ENCODE data around the gene LPCAT3.

Gene LPCAT3

DNA sequence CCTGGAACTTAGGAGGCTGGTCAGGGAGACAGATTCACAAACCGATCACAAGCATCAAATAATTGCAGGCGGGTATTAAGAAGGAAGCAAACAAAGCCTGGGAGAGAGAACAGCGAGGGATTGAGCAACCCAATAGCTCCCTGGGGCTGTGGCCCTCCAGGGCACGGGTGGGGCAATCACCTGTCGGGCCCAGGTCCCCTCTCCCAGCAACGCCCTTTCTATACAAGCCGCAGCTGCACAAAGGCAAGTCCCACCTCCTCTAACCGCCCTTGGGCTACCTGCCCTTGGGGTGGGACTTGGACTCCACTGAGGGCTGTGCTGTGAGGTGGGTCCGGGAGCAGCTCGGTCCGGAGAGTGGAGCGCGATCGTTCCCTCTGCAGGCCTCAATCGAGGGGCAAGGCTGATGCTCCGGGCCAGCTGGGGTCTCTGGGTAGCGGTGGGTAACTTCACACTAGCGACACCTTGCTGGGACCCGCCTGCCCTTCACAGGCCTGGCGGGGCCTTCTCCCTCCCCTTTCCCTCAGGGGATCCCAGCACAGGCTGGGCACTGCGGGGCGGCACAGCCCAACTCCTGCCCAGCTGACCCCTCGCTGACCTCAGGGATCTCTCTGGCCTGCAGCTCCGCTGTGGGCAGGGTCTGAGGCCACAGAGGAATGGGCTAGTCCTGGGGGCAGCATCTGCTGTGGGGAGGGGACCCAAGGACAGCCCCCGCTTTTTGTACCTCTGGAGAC lies 55.8 kb downstream of the LPCAT3 start:
- no peak for DNase-seq

DNA sequence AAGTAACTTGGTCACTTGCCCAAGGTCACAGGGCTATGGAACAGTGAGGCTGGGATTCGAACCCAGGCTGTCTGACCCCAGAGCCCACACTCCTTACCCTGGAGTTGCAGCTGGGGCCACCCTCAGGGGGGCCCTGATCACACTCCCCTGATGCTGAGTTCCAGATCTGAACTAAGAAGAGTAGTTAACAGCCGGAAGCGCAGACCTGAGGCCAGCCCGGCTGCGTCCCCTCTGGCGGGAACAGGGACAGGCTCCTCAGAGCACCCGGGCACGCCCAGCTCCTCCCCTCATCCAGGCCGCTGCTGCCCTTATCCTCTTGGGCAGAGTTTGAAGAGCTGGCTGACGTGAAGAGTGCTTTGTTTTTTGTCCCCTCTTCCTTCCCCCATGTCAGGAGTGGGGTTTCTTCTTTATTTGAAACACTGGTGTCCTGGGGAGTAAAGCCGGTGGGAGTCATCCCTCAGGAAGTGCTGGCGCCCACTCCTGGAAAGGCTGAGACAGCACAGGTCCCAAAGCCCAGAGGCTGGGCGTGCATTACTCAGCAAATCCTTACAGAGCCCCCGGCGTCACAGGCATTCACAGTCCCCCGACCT lies 56.5 kb downstream of the LPCAT3 start:
- DNase-seq: peak; percentile 54

DNA sequence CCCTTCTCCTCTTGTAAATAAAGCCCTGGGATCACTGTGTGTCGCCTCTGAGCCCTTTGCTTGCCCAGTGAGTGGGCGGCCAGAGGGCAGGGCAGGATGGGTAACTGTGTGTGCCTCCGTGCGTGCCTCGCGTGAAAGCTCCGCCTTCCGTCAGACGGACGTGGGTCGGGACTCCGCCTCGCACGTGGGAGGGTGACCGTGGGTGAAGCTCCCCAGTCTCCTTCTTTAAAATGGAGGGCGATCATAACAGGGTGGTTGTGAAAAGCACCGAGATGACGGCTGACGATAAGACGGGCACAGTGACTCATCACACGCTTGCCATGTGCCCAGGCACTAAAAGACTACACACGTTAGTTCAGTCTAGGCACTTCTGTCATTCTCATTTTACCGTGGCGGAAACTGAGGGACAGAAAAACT lies 57.0 kb downstream of the LPCAT3 start:
- peak; percentile 96 for DNase-seq

DNA sequence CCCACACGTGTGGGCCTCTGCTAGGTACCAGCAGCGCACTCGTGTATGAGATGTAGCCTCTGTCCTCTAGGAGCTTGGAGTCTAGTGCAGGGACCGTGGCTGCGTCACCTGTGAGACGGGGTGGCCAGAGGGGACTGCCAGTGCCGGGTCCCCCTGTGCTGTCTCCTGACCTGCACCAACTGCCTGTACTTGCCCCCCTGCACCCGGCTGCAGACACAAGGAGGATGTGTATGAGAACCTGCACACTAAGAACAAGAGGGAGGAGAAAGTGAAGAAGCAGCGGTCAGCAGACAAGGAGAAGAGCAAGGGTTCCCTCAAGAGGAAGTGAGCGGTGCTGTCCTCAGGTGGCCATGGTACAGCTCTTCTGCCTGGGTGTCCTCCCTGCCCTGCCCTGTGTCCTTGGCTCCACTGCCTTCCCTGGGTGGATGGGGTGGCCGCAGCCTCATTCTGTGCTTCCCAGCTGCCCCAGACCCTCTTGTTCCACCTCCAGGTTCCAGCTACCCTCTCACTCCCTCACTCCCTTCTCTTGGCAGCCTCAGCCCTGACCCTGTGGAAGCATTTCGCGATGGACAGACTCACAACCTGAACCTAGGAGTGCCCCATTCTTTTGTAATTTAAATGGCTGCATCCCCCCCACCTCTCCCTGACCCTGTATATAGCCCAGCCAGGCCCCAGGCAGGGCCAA lies 57.5 kb downstream of the LPCAT3 start:
- DNase-seq: peak; percentile 65

DNA sequence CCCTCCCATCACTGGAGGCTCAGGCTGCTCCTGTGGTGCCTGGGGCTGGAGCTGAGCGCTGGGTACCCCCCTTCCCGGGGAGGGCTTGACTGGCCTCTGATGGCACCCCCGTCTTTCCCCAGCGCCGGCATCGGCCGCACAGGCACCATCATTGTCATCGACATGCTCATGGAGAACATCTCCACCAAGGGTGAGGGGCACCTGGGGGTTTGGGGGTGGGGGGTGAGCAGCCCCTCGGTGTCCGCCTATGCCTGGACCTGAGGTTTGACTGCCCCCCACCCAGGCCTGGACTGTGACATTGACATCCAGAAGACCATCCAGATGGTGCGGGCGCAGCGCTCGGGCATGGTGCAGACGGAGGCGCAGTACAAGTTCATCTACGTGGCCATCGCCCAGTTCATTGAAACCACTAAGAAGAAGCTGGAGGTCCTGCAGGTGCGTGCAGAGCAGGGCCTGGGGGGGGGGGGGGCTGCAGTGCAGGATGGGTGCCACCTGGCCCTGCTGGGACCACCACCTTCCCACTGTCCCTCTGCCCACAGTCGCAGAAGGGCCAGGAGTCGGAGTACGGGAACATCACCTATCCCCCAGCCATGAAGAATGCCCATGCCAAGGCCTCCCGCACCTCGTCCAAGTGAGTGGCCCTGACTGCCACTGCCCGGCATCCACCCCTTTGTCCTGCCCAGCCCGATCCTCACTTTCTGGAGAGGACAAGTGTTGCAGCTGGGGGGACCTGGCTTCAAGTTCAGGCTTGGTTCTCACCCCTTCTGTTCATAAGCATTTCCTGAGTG lies 58.3 kb downstream of the LPCAT3 start:
- no peak for DNase-seq

DNA sequence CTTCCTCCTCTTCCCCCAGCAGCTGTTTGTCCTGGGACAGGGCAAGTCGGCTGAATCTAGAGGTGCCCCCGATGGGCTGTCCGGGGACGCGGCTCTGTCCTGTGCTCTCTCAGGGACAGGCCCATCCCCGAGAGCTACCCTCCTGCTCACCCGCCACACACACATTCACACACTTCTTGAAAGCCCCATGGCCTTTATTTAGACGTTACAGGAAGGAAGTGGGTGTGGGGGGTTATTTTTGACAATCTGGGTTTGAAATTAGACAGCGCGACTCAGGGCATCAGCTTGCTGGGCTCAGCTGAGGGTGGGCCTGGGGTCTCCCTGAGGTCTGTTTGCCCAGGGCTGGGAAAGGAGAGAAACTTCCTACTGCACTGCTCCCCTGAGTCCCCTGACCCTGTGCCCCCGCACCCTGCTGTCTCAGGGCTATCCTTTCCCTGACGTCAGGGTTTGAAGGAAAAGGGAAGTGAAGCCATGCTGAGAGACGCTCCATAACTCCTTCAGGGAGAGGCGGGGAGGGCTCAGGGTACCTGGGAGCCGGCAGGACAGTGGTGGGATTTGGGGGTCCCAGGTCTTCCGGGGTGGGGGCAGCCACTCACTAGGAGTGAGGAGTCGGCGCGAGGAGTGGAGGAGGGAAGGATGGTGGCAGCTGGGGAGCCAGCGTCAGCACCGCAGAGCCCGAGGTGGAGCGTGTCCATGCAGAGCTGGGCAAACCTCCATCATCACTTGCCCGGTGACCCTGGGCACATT lies 59.0 kb downstream of the LPCAT3 start:
- DNase-seq: peak; percentile 88

DNA sequence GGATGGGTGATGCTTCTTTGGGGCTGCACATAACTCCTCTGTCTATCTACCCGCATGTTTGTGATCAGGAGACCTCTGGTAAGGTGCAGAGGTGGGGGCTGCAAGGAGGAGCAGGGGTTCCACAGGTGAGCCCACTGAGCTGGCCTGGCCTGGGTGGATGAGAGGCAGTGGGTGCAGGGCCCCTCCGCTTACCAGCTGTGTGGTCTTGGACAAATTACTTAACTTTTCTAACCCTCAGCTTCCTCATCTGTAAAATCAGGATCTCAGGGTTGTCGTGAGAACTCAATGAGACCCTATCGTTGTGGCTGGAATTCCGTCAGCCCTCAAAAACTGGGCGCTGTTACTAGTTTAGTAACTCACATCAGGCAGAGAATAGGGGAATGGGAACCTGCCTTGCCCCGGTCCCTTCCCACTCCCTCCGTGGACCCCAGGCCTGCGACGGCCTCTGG lies 59.6 kb downstream of the LPCAT3 start:
- DNase-seq: peak; percentile 61

DNA sequence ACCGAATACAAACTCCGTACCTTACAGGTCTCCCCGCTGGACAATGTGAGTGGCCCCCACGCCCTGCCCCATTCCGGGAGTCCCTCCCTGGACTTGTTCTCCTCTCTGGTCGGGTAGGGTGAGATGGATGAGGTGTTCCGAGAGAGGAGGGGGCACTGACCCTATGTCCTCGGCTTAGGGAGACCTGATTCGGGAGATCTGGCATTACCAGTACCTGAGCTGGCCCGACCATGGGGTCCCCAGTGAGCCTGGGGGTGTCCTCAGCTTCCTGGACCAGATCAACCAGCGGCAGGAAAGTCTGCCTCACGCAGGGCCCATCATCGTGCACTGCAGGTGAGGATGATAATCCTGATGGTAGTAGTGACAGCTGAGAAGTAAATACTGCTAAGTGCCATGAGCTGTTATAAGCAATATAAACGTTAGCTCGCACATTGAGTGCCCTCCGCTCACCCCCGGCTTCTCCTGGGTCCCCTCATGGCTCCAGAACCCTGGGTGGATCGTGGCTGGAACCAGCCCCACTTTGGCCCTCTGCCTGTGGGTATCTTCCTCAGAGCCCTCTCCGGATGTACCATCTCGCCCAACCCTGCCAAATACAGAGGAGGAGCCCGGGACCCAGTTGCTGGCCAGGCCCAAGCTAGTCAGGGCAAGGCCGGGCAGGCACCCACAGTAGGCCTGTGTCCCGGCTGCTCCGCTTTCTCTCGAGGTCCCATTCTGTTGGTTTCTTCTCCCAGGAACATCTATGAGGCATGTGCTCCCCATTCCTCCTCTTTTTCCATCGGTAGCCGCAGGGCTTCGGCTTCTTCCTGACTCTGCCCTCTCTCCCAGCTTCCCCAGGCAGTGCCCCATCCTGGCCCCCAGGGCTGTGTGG lies 60.3 kb downstream of the LPCAT3 start:
- no peak for DNase-seq

DNA sequence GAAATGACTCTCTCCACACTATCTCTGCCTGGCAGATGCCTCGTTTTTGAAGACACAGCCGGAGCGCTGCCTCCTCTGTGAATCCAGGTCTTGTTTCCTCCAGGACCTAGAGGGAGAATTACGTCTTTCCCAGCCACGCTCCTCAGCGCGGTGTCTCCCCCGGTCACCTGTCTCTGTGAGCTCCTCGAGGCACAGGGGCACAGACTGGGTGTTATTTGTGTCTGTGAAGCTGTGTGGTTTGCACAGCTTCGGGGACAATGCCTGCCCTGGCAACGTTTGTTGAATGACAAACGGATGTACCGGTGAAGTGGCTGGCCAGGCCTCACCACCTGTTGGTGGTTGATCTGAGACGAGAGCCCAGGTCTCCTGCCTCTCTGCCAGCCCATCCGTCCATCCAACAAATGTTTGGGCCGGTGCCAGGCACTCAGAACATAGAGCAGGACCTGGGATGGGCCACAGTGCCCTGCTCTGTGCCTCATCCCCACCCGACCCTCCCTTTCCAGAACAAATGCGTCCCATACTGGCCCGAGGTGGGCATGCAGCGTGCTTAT lies 61.0 kb downstream of the LPCAT3 start:
- no peak for DNase-seq

DNA sequence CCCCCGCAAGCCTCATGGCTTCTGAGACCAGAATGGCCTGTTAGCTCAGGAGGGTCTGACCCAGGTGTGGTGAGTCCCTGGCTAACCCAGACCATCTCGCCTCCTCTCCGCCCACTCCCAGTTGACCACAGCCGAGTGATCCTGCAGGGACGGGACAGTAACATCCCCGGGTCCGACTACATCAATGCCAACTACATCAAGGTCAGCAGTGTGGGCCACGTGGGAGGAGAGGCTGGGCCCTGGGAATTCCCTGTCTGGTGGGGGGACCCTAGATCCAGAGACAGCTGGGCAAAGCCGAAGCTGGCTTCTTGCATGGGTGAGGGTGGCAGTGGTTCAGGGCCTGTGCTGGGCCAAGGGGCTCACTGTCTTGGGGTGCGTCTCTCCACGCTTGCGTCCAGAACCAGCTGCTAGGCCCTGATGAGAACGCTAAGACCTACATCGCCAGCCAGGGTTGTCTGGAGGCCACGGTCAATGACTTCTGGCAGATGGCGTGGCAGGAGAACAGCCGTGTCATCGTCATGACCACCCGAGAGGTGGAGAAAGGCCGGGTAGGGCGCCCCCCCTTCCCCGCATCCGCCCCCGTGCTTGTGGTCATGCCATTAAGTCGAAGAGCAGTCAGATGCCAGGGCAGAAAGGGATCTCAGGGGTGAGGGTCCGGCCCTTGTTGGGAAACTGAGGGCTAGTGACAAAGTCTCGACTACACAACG lies 62.1 kb downstream of the LPCAT3 start:
- DNase-seq: peak; percentile 34

DNA sequence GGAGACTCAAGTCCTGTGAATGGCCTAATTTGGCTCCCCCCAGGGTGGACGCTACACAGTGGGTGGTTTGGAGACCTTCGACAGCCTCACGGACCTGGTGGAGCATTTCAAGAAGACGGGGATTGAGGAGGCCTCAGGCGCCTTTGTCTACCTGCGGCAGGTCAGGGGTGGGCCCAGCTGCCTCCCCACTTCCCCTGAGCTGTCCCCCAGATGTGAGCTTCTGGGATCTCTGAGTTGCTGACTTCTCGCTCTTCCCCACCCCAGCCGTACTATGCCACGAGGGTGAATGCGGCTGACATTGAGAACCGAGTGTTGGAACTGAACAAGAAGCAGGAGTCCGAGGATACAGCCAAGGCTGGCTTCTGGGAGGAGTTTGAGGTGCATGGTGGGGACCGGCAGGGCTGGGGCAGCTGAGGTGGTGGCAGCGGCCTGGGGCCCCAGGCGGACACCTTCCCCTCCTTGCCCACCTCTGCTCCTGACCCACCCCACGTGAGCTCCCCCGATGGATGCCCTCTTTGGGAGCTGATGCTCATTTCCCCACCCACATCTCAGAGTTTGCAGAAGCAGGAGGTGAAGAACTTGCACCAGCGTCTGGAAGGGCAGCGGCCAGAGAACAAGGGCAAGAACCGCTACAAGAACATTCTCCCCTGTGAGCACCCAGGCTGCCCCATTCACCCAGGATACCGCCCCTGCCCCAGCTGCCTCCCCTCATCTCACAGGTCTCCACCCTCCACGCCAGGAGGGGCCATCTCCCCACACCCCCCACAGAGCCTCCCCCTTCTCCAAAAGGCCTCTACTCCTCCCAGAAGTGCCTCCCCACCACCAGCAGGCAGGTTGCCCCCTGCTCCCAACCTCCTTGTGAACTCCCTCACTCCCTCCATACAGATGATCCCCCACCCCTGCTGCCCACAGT lies 62.9 kb downstream of the LPCAT3 start:
- DNase-seq: no peak

DNA sequence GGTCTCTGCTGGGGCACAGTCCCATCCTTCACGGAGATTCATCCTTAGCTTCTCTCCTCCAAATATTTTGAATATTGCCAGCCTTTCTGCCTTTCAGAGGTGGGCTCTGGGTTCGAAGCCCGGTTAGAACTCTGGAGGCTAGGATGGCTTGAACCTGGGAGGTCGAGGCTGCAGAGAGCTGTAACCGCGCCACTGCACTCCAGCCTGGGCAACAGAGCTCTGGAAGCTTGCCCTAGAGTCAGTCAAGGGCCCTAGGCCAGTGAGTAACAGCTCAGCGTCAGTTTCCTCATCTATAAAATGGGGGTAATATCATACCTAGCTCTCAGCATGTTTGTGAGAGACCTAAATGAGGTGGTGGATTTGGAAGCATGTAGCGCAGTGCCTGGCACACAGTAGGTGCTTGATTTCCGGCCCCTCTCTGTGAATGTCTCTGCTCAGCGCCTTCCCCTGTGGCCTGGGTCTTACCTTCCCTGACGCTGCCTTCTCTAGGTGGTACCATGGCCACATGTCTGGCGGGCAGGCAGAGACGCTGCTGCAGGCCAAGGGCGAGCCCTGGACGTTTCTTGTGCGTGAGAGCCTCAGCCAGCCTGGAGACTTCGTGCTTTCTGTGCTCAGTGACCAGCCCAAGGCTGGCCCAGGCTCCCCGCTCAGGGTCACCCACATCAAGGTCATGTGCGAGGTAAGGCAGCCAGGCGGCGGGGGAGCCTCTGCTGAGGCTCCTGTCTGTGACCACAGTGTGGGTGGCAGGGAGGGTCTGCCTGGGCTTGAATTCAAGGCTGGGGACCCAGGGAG lies 63.8 kb downstream of the LPCAT3 start:
- DNase-seq: no peak

DNA sequence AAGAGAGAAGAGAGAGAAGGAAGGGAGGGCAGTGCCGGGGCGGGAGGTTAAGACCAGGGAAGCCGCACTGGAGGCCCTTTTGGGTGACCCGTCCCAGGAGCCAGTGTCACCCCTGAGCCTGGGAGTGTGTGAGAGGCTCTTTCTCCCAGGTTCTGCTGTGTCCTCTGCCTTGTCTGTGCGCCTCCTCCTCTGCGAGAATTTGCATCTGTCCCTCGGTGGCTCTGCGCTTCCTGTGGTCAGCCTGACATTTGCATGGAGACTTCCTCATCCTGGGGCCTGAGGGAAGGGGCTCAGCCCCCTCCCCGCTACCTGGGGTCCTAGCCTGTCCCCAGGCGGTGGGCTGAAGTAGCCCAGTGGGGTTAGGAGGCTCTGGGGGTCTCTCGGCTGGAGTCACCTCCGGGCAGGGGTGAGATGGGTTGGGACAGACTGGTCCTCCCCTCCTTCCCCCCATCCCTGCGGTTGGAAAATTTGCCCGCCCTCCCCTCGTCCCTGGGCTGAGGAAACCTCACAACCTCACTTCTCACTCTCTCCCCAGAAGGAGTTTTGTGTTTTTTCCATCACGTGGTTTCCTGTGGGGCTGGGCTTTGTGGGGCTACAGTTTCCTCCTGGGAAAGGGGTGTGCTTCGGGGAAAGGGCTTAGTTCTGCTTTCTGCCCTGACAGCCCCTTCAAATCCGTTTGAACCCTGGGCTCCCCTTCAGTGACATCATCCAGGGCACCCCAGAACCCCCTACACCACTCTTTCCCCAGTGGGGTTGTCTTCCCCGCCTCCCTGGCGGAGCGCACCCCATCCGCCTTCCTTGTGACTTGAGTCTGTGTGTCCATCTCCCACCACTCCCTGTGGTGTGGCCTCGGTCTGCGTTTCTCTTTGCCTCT lies 64.6 kb downstream of the LPCAT3 start:
- DNase-seq: peak; percentile 94

DNA sequence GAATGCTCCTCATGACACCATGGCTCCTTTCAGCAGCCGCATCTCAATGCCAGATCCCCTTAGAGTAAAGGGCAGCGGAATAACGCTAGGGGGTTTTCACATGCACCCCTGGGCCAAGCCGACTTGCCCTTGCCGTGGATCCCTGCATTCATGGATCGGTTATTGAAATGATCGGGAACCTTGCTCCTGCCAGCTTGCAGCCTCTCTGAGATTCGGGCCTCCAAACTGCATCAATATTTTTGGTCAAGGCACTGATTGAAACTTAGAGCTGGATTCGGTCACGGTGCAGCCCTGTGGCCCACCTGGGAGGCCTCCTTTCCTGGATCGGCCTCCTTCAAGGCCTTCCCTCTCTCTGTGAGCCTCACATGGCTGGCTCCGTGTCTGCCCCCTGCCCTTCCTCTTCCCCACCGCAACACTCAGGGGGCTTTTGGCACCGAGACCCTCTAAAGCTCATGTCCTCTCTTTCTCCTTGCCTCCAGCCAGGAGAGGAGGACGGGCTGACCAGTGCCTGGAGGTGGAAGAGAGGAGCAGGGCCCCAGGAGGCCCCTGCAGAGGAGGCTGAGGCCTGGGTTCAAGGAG lies 65.3 kb downstream of the LPCAT3 start:
- DNase-seq: no peak

DNA sequence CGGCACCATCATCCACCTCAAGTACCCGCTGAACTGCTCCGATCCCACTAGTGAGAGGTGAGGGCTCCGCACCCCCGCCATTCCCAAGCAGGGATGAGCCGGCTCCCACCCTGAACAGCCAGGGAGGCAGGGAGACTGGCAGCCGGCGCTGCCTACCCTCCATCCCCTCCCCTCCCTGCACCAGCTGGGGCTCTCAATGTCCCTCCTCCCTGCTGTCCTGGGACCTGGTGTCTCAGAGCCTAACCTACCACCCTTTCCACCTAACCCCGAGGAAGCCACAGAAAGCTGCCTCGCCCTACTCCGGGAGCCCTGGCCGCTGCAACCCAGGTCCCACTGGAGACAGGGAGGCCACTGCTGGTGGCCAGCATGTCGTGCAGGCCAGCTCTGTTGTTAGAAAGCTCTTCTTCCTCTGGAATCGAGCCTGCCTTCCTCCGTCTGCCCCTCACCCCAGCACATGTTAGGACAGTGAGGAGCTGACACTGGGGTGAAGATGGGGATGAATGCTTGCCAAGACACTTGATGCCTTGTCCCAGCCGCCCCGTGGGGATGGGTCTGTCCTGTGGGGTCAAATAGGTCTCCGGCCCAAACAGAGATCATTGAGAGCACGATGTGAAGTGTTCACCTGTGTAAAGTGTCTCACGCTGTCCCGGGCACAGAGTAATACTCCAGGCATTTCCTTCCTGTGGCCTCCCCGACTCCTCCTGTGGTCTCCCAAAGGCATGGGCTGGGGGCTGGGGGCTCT lies 66.0 kb downstream of the LPCAT3 start:
- DNase-seq: peak; percentile 42

DNA sequence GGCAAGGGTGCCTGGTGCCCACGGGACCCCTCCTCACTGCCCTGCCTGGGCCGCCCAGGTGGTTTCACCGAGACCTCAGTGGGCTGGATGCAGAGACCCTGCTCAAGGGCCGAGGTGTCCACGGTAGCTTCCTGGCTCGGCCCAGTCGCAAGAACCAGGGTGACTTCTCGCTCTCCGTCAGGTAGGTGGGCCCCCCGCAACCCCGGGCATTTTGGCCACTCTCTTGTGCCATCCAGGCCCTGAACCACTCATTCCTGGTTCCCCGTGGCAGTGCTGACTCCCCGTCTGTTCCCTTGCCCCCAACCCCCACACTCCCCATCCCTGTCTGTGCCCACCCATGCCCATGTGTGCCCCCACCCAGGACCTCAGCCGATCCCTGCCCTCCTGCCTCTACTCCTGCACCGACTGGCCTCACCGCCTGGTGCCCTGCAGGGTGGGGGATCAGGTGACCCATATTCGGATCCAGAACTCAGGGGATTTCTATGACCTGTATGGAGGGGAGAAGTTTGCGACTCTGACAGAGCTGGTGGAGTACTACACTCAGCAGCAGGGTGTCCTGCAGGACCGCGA lies 66.6 kb downstream of the LPCAT3 start:
- DNase-seq: no peak

Measured in inflammatory macrophage treated with lipopolysaccharide for 4 hours (primary cell).